Activated CD4-positive, alpha-beta memory T cell treated with anti-CD3 and anti-CD28 coated beads for 36 hours (primary cell): ENCODE results near the gene MRPL49. TPM values are rescaled to one million over a fixed set of nuclear protein-coding genes. Genes with fewer than 3 reads are reported as not detected.
"Not testable (repeated sequence)": the region's sequence is repeated elsewhere in the genome, so short reads cannot be mapped to it uniquely, and the experiment has no call there.

Source experiments
- CTCF ChIA-PET: fragments of 350-600 bp; sonication (Branson Sonifier 250); formaldehyde crosslinking; loops from one replicate; lab custom pipeline; 2021; ENCODE audit warnings: antibody characterized with exemption, inconsistent platforms; lab: Charles Lee
- POLR2A ChIA-PET: fragments of 350-600 bp; sonication (Branson Sonifier 250); formaldehyde crosslinking; loops from one replicate; lab custom pipeline; 2021; ENCODE audit warnings: antibody characterized with exemption; lab: Charles Lee
- DNase-seq: peaks from one replicate; pipeline ENCODE4 v3.0.0-alpha.2; 2020
- H3K27ac Mint-ChIP-seq: one replicate; pipeline ENCODE4 v1.8.0; 2021; ENCODE audit warnings: mixed read lengths
- H3K27me3 Mint-ChIP-seq: one replicate; pipeline ENCODE4 v1.8.0; 2021; ENCODE audit warnings: mixed read lengths
- H3K36me3 Mint-ChIP-seq: one replicate; pipeline ENCODE4 v1.8.0; 2021; ENCODE audit warnings: mixed read lengths
- H3K4me1 Mint-ChIP-seq: one replicate; pipeline ENCODE4 v1.8.0; 2021; ENCODE audit warnings: low read depth, mixed read lengths
- H3K4me3 Mint-ChIP-seq: one replicate; pipeline ENCODE4 v1.8.0; 2021; ENCODE audit warnings: mild to moderate bottlenecking, mixed read lengths
- H3K9me3 Mint-ChIP-seq: one replicate; pipeline ENCODE4 v1.8.0; 2021; ENCODE audit warnings: mixed read lengths
- intact Hi-C: fragments of 100-400 bp; cut with micrococcal nuclease; formaldehyde crosslinking; loops from one replicate; pipeline ENCODE4 v1.15.1; 2023
- total RNA-seq, 2 experiments: library from RNA; stranded (reverse); gene quantifications; one replicate each; pipeline ENCODE4 v1.2.3, GENCODE V29; 2021

The MRPL49 gene
- total RNA-seq, 2 experiments from 2014 or later: 48.5 to 52.5 TPM

DNA sequence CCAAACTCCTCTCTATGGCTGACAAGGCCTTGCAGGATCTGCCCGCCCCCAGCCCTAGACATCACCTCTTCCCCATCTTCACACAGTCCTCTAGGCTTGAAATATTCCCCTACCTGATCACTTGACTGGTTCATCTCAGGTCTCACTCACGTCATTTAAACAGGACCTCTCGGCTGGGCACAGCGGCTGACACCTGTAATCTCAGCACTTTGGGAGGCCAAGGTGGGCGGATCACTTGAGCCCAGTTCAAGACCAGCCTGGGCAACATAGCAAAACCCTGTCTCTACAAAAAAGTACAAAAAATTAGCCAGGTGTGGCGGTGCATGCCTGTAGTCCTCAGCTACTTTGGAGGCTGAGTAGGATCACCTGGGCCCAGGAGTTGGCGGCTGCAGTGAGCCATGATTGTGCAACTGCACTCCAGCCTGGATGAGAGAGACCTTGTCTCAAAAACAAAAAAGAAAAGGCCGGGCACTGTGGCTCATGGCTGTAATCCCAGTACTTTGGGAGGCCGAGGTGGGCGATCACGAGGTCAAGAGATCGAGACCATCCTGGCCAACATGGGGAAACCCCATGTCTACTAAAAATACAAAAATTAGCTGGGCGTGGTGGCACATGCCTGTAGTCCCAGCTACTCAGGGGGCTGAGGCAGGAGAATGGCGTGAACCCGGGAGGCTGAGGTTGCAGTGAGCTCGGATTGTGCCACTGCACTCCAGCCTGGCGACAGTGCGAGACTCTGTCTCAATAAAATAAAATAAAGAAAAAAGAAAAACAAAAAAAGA, 3.0 kb upstream of the MRPL49 start:
- H3K9me3 Mint-ChIP-seq, H3K27me3 Mint-ChIP-seq, H3K27ac Mint-ChIP-seq, H3K4me3 Mint-ChIP-seq, DNase-seq: not testable (repeated sequence)
- POLR2A ChIA-PET: interaction anchor here (1.8 to 2.6 kb wide), 3 partner anchors 12 to 63 kb away, joined by 6 to 10 read pairs (median 7); partner anchors contain the start of gene CAPN1
- CTCF ChIA-PET: interaction anchor here (0.6 to 5.7 kb wide), 8 partner anchors 9 to 808 kb away, joined by 3 to 72 read pairs (median 4); partner anchors contain the start of genes ARL2 and TM7SF2
- Mint-ChIP-seq H3K36me3 (peaks cover 42% of the 10 kb centered on the region), H3K4me1 (peaks cover 60% of the 10 kb centered on the region)
- intact Hi-C loops: loop anchor here (10.0 kb wide), 2 partner anchors 374 to 874 kb away; partner anchors contain the start of genes FKBP2, PPP1R14B and RASGRP2

DNA sequence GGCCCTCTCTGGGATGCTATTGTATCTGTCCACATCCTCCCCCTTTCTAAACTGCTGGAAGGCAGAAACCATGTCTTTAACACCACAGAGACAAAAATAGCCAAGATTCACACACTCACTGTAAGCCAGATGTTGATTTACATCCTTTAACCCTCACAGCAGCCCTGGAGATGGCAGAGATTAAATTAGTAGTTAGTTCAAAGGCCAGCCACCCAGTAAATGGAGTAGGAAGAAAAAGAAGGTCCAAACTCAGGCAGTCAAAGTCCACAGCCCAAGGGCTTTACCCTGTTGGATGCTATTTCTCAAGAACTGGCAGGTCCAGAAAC, 2.5 kb upstream of the MRPL49 start:
- H3K4me3 Mint-ChIP-seq: no peak overlapping the region
- H3K36me3 Mint-ChIP-seq: peaks cover 44% of the 10 kb centered on the region
- no peaks in the 10 kb centered on the region for H3K27me3 Mint-ChIP-seq
- peaks cover 64% of the 10 kb centered on the region for H3K4me1 Mint-ChIP-seq
- ChIA-PET POLR2A (no interaction called here), CTCF (interaction anchor here (0.6 to 5.7 kb wide), 3 partner anchors 9 to 807 kb away, joined by 3 to 72 read pairs (median 3); partner anchors contain the start of gene TM7SF2)
- no peak overlapping the region for H3K27ac Mint-ChIP-seq
- DNase-seq: no peak
- intact Hi-C loops: loop anchor here (10.0 kb wide), 2 partner anchors 375 to 875 kb away; partner anchors contain the start of genes FKBP2, PPP1R14B and RASGRP2
- no peaks in the 10 kb centered on the region for H3K9me3 Mint-ChIP-seq

DNA sequence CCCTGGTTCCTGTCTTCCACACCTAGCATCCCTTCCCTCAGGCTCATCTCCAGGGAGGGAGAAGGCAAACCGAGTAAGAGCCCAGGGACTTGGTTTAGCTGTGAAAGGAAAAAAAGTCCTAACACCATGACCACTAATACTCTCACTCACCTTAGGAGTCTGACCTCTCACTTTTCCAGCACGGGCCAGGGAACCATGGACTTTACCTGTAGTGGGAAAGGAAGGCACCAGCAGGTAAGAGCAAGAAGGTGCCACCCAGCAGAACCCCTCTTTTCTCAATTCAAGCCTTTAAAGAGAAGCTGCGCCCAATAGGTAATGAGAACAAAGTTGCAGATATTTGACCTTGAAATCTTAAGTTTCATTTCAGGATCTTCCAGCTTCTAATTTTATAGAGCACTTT, 1.3 kb upstream of the MRPL49 start:
- DNase-seq: no peak
- POLR2A ChIA-PET: interaction anchor here (1.7 to 2.8 kb wide), 3 partner anchors 8 to 106 kb away, joined by 6 to 32 read pairs (median 19); partner anchors contain the start of genes ARL2, SYVN1 and TM7SF2
- H3K27ac Mint-ChIP-seq: peak overlapping the region; percentile 99
- H3K36me3 Mint-ChIP-seq: peaks cover 50% of the 10 kb centered on the region
- no peaks in the 10 kb centered on the region for H3K27me3 Mint-ChIP-seq
- H3K4me1 Mint-ChIP-seq: peaks cover 56% of the 10 kb centered on the region
- H3K4me3 Mint-ChIP-seq: peak overlapping the region; percentile 100
- CTCF ChIA-PET: interaction anchor here (1.7 to 5.7 kb wide), 4 partner anchors 10 to 273 kb away, joined by 4 to 72 read pairs (median 5); partner anchors contain the start of genes ARL2 and TM7SF2
- intact Hi-C loops: no loop called here
- H3K9me3 Mint-ChIP-seq: no peaks in the 10 kb centered on the region

DNA sequence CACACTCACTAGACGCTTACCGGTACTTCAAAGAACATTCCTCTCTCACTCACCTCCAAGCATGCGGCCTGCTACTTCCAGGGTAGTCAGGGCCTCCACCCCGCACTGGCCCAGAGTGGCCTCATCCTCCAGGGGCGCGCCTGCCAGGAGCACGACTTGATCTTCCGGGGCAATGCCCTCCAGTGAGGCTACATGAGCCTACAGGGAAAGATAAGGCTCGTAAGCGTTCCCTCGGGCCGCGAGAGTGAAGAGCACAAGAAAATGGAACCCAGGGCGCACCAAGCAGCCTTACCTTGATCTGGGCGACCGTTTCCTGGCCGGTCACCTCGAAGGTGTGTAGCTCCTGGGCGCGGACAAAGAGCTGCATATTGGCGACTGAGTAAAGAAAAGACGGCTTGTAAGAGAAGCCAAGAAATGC, 665 bp upstream of the MRPL49 start:
- intact Hi-C loops: no loop called here
- peaks cover 51% of the 10 kb centered on the region for H3K4me1 Mint-ChIP-seq
- peaks cover 55% of the 10 kb centered on the region for H3K36me3 Mint-ChIP-seq
- DNase-seq: peak; percentile 54
- no peaks in the 10 kb centered on the region for H3K27me3 Mint-ChIP-seq
- H3K27ac Mint-ChIP-seq: peak overlapping the region; percentile 99
- H3K9me3 Mint-ChIP-seq: no peaks in the 10 kb centered on the region
- CTCF ChIA-PET: interaction anchor here (0.9 to 5.7 kb wide), 13 partner anchors 10 to 277 kb away, joined by 3 to 72 read pairs (median 4); partner anchors contain the start of genes ARL2, CDC42BPG and TM7SF2
- peak overlapping the region; percentile 100 for H3K4me3 Mint-ChIP-seq
- POLR2A ChIA-PET: interaction anchor here (0.5 to 2.8 kb wide), 15 partner anchors 9 to 386 kb away, joined by 3 to 32 read pairs (median 5); partner anchors contain the start of genes ARL2, CAPN1, CDCA5 and POLA2

DNA sequence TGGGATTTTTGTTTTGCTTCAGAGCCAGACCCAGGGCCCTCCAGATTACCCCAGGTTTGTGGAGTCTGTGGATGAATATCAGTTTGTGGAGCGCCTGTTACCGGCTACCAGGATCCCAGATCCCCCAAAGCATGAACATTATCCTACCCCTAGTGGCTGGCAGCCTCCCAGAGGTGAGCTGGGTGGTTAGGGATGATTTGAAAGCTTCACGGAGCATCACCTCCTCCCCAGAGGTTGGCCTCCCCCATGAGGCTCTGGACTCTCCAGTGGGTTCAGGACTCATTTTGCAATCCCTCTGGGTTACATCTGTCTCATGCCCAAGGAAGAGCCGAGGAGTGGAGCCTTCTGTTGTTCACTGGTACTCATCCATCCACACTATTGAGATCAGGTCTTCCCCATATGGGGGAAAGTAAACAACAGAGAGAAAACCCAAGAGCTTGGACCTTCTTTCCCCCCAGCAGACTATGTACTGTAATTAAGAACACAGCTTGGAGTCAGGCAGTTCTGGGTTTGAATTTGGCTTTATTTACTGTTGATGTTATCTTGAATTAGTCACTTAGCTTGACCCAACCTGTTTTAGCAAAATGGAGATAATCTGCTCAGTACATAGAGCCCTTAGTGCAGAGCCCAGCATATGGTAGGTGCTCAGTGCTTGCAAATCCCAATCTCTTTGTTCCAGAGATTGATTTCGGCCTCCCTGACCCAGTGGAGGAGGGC, 2.5 kb downstream of the MRPL49 start:
- peaks cover 46% of the 10 kb centered on the region for H3K36me3 Mint-ChIP-seq
- ChIA-PET POLR2A (no interaction called here), CTCF (interaction anchor here (0.8 to 1.4 kb wide), 3 partner anchors 9 to 14 kb away, joined by 3 to 4 read pairs (median 4); partner anchors contain the start of genes SYVN1 and TM7SF2)
- peak overlapping the region; percentile 39 for H3K27ac Mint-ChIP-seq
- peaks cover 37% of the 10 kb centered on the region for H3K4me1 Mint-ChIP-seq
- no peaks in the 10 kb centered on the region for H3K27me3 Mint-ChIP-seq
- H3K9me3 Mint-ChIP-seq: no peaks in the 10 kb centered on the region
- peak overlapping the region; percentile 36 for H3K4me3 Mint-ChIP-seq
- intact Hi-C loops: no loop called here
- DNase-seq: no peak

DNA sequence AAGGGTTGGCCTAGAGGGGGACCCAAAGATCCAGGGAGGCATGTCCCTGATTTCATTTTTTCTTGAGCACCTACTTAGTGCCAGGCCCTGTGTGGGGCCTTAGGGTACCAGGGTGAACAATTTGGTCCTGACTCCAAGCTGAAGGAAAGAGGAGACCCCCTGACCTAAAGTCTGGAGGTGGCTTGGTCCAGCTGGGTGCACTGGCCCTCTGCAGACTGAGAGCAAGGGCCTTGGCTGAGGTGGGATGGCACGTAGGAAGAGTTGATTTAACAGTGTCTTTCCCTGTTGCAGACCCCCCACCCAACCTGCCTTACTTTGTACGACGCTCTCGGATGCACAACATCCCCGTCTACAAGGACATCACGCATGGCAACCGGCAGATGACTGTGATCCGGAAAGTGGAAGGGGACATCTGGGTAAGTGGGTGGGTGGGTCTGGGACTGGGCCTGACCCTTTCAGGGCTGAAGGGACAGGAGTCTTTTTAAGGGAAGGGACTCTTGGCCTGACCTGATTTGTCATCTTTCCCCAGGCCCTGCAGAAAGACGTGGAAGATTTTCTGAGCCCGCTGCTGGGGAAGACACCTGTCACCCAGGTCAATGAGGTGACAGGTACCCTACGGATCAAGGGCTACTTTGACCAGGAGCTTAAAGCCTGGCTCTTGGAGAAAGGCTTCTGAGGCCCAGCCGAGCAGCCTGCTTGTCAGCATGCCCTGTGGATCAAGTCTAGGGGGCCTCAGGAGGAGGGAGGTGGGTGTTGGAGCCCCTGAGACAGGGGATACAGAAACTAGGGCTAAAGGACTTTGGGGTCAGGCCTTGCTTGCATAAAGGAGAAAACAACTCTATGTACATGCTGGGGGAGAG, 3.3 kb downstream of the MRPL49 start:
- no peak overlapping the region for H3K27ac Mint-ChIP-seq
- H3K9me3 Mint-ChIP-seq: no peaks in the 10 kb centered on the region
- no peak for DNase-seq
- H3K36me3 Mint-ChIP-seq: peaks cover 38% of the 10 kb centered on the region
- POLR2A ChIA-PET: no interaction called here
- H3K4me3 Mint-ChIP-seq: no peak overlapping the region
- CTCF ChIA-PET: interaction anchor here (1.2 to 1.3 kb wide), 2 partner anchors 9 to 13 kb away, joined by 3 to 4 read pairs; partner anchors contain the start of gene SYVN1
- H3K27me3 Mint-ChIP-seq: no peaks in the 10 kb centered on the region
- intact Hi-C loops: no loop called here
- H3K4me1 Mint-ChIP-seq: peaks cover 29% of the 10 kb centered on the region

DNA sequence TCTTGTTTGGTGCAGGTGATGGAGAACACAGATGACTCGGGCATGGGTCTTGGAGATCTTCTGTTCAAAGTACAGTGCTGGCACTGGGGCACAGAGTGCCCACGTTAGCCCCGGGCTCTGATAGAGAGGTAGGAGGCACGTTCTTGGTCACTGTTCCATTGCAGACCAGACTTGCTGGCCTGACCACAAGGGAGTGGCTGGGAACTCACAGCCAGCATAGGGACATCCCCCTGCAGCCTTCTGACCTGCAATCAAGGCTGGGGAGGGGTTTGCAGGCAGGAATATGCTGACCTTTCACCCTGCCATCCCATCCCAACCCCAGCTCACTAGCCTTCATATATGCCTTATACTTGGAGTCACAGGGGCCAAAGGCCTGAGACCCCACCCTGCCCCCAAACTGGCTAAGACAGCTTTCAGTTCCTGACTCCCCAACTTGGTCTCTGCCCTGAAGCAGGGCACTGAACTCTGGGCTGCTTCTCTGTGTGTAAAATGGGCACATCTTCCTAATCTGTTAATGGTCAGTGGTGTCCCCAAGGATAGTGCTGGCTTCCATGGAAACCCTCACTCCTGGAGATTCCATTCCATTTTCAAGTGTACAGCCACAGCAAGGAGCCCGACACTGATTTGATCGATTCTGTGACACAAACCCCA, 4.6 kb downstream of the MRPL49 start:
- Mint-ChIP-seq H3K36me3 (peaks cover 29% of the 10 kb centered on the region), H3K4me3 (no peak overlapping the region), H3K27ac (no peak overlapping the region), H3K4me1 (peaks cover 22% of the 10 kb centered on the region), H3K9me3 (no peaks in the 10 kb centered on the region), H3K27me3 (no peaks in the 10 kb centered on the region)
- intact Hi-C loops: no loop called here
- no peak for DNase-seq
- ChIA-PET CTCF (interaction anchor here (0.9 to 2.8 kb wide), 3 partner anchors 9 to 16 kb away, joined by 3 to 9 read pairs (median 4); partner anchors contain the start of genes TM7SF2 and ZNHIT2), POLR2A (interaction anchor here (1.0 kb wide), 1 partner anchor 8 kb away, joined by 5 read pairs; no protein-coding TSS in a partner anchor)

DNA sequence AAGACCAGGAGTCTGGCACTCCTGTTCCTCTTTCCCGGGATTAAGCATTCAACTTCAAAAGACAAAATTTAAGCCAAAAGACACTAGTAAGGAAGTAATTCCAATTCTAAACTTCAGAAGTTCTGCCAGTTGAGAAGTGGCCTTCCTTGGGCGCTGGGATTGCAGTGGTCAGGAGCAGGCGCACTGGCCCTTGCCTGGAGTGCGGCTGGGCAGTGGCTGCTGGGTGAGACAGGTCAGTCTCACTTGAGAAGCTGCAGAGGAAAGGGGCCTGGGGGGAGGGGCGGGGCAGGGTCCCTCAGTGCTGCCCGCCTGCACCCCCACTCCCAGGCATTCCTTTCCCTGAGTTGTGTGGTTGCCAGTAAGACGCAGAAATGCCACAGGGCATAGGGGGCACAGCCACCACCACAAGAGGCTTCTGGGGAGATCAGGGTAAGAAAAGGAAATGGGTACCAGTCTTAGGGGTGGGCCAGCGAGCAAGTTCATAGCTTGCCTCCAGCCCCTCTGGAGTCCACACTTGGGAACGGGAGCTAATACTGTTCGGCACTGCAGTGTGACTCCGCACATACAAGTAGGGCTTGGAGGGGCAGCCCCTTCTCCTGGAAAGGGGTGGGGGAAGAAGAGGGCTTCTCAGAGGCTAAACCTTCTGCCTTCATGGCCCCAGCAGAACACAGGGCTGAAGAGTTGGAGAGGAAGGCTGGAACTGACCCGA, 5.5 kb downstream of the MRPL49 start:
- H3K4me1 Mint-ChIP-seq: peaks cover 23% of the 10 kb centered on the region
- DNase-seq: no peak
- H3K36me3 Mint-ChIP-seq: peaks cover 29% of the 10 kb centered on the region
- intact Hi-C loops: no loop called here
- H3K27ac Mint-ChIP-seq: no peak overlapping the region
- no peaks in the 10 kb centered on the region for H3K9me3 Mint-ChIP-seq
- no peaks in the 10 kb centered on the region for H3K27me3 Mint-ChIP-seq
- H3K4me3 Mint-ChIP-seq: no peak overlapping the region
- ChIA-PET POLR2A (no interaction called here), CTCF (interaction anchor here (0.6 to 2.8 kb wide), 3 partner anchors 10 to 122 kb away, joined by 3 to 9 read pairs (median 3); partner anchors contain the start of genes TM7SF2 and ZNHIT2)

DNA sequence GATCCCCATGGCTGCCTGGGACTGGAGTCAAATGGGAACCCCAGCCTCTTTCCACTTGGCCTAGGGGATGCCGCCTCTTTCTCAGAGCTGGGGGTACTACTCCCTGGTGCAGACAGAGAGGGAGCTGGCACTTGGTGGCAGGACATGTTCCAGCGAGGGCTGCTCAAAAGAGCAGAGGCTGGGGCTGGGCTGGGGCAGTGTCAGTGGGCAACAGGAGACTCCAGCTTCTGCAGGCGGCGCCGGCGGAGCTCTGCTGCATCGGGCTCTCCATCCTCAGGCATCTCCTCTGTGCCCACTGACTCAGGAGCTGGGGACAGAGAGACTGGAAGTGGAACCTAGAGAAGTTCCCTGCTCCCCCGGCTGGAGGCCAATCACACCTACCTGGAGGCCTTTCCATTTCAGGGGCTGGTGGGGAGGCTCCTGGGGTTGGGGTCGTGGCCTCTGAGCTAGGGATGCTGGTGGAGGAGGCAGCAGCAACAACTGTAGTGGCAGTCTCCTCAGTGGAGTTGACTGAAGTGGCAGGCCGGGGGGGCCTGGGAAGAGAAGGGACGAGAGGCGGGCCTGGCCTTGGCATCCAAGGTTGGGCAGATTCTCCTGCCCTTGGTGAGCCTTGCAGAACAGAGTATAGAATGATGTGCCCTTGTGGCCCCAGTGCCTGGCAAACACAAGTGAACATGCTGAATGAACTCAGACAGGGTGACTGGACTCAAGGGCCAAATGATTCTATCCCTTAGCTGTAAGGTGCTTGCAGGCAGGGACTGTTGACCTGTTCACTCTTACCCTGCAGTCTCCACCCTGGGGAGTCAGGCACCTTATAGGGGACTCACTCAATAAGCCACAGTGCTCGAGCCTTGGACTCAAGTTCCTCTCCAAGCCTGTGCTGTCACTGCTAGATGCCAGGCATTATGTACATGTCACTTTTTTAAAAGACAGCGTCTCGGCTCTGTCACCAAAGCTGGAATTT, 6.3 kb downstream of the MRPL49 start:
- intact Hi-C loops: no loop called here
- CTCF ChIA-PET: interaction anchor here (0.6 to 2.8 kb wide), 3 partner anchors 11 to 122 kb away, joined by 3 to 9 read pairs (median 3); partner anchors contain the start of genes TM7SF2 and ZNHIT2
- H3K36me3 Mint-ChIP-seq: peaks cover 29% of the 10 kb centered on the region
- no peaks in the 10 kb centered on the region for H3K27me3 Mint-ChIP-seq
- H3K9me3 Mint-ChIP-seq: no peaks in the 10 kb centered on the region
- peaks cover 26% of the 10 kb centered on the region for H3K4me1 Mint-ChIP-seq
- POLR2A ChIA-PET: interaction anchor here (0.6 kb wide), 1 partner anchor 8 kb away, joined by 4 read pairs; no protein-coding TSS in a partner anchor
- H3K27ac Mint-ChIP-seq: no peak overlapping the region
- DNase-seq: no peak
- H3K4me3 Mint-ChIP-seq: no peak overlapping the region
